ENCODE data around the gene PHLDA3. TPM values are rescaled to one million over a fixed set of nuclear protein-coding genes. Genes with fewer than 3 reads are reported as not detected.
A peak's percentile ranks its signal among the peaks of the same experiment; 100 is the strongest.

The PHLDA3 gene
- total RNA-seq, 4 donors from 2014 or later, result 243 to 301 (median 271) TPM

GRCh38 chr1:201502511-201502857 is 33.5 kb upstream of the PHLDA3 start:
- Histone ChIP-seq H3K4me3 (peak overlapping the region in 2 of 4 donors; percentile 2 to 87), H3K4me1 (peaks cover 3 to 93% (median 61%) of the 10 kb centered on the region in 4 donors), H3K27me3 (no peaks in the 10 kb centered on the region), H3K36me3 (no peaks in the 10 kb centered on the region), H3K27ac (peak overlapping the region; percentile 88 to 98 (median 92)), H3K9me3 (no peaks in the 10 kb centered on the region)
- 61 to 65% methylated on average over 3 of the region's 3 CpGs for WGBS, 2 donors
- TF ChIP-seq POLR2A (IDR thresholded peaks at IDR 0.05), result no peak
- TF ChIP-seq EP300 (IDR thresholded peaks at IDR 0.05), result no peak
- no peak for TF ChIP-seq CTCF (IDR thresholded peaks at IDR 0.05)
- DNase-seq (ENCODE audit: low spot score in 2 of 2), result no peak

GRCh38 chr1:201501812-201502510 is 33.0 kb upstream of the PHLDA3 start:
- peak overlapping the region in 3 of 4 donors; percentile 2 to 87 (median 13) for H3K4me3 ChIP-seq
- peak overlapping the region; percentile 88 to 98 (median 92) for H3K27ac ChIP-seq
- WGBS, 2 donors, result 65 to 72% methylated on average over 9 to 10 of the region's 10 CpGs
- H3K27me3 ChIP-seq, result no peaks in the 10 kb centered on the region
- no peaks in the 10 kb centered on the region for H3K9me3 ChIP-seq
- DNase-seq (ENCODE audit: low spot score in 2 of 2), result no peak
- H3K36me3 ChIP-seq, result no peaks in the 10 kb centered on the region
- TF ChIP-seq CTCF (IDR thresholded peaks at IDR 0.05) (no peak), POLR2A (IDR thresholded peaks at IDR 0.05) (no peak), EP300 (IDR thresholded peaks at IDR 0.05) (no peak)
- peaks cover 3 to 92% (median 61%) of the 10 kb centered on the region in 4 donors for H3K4me1 ChIP-seq

GRCh38 chr1:201501144-201501543 is 32.2 kb upstream of the PHLDA3 start:
- peak overlapping the region; percentile 88 to 98 (median 92) for H3K27ac ChIP-seq
- no peak for TF ChIP-seq EP300 (IDR thresholded peaks at IDR 0.05)
- no peak for TF ChIP-seq CTCF (IDR thresholded peaks at IDR 0.05)
- TF ChIP-seq POLR2A (IDR thresholded peaks at IDR 0.05), result no peak
- peak overlapping the region in 2 of 4 donors; percentile 14 for H3K4me3 ChIP-seq
- WGBS, 2 donors, result 50 to 69% methylated on average over 8 of the region's 8 CpGs
- peaks cover 3 to 98% (median 69%) of the 10 kb centered on the region in 4 donors for H3K4me1 ChIP-seq
- H3K27me3 ChIP-seq, result no peaks in the 10 kb centered on the region
- H3K9me3 ChIP-seq, result no peaks in the 10 kb centered on the region
- DNase-seq (ENCODE audit: low spot score in 2 of 2), result no peak
- H3K36me3 ChIP-seq, result no peaks in the 10 kb centered on the region

- peak; percentile 45 to 56 for DNase-seq (ENCODE audit: low spot score in 2 of 2)
- Histone ChIP-seq H3K27me3 (no peaks in the 10 kb centered on the region), H3K9me3 (no peaks in the 10 kb centered on the region), H3K4me1 (peaks cover 3 to 98% (median 70%) of the 10 kb centered on the region in 4 donors), H3K27ac (peak overlapping the region; percentile 88 to 98 (median 92)), H3K36me3 (peaks cover 0 to under 1% (median 0%) of the 10 kb centered on the region in 3 donors), H3K4me3 (peak overlapping the region in 3 of 4 donors; percentile 11 to 14 (median 14))
- TF ChIP-seq POLR2A (IDR thresholded peaks at IDR 0.05) (no peak), EP300 (IDR thresholded peaks at IDR 0.05) (peak in 1 of 2 donors; percentile 67)
- 23 to 24% methylated on average over 4 of the region's 4 CpGs for WGBS, 2 donors
These were observed 31.7 kb upstream of the PHLDA3 start for GRCh38 chr1:201500670-201501120.

GRCh38 chr1:201499795-201500669 is 31.0 kb upstream of the PHLDA3 start:
- peaks cover 0 to 7% (median 0%) of the 10 kb centered on the region in 3 donors for H3K36me3 ChIP-seq
- TF ChIP-seq POLR2A (IDR thresholded peaks at IDR 0.05), result no peak
- TF ChIP-seq EP300 (IDR thresholded peaks at IDR 0.05), result peak; percentile 49 to 82
- H3K4me1 ChIP-seq, result peaks cover 5 to 98% (median 74%) of the 10 kb centered on the region in 4 donors
- DNase-seq (ENCODE audit: low spot score in 2 of 2), result no peak
- WGBS, 2 donors, result 28 to 30% methylated on average over 8 of the region's 8 CpGs
- H3K27ac ChIP-seq, result peak overlapping the region; percentile 88 to 98 (median 92)
- H3K9me3 ChIP-seq, result no peaks in the 10 kb centered on the region
- H3K4me3 ChIP-seq, result peak overlapping the region in 2 of 4 donors; percentile 11 to 14
- no peaks in the 10 kb centered on the region for H3K27me3 ChIP-seq

Measured in tibial nerve (tissue), 4 donors.